Left ventricle myocardium inferior (tissue), 1 donor: ENCODE measurements around the gene PIGC. TPM values are rescaled to one million over a fixed set of nuclear protein-coding genes. Genes with fewer than 3 reads are reported as not detected.

ENCODE experiments used
- DNase-seq: peaks from one replicate; pipeline ENCODE4 v3.0.0-alpha.2; 2020
- H3K27ac ChIP-seq: fragments of 200-600 bp; replicated peaks from 2 replicates; pipeline ENCODE4 v1.8.0; 2021
- H3K27me3 ChIP-seq: fragments of 200-600 bp; 2 replicates; pipeline ENCODE4 v1.8.0; 2021; ENCODE audit warnings: low read depth
- H3K36me3 ChIP-seq: fragments of 200-600 bp; 2 replicates; pipeline ENCODE4 v1.8.0; 2021
- H3K4me1 ChIP-seq: fragments of 200-600 bp; 2 replicates; pipeline ENCODE4 v1.8.0; 2021
- H3K4me3 ChIP-seq: fragments of 200-600 bp; 2 replicates; pipeline ENCODE4 v1.8.0; 2021; ENCODE audit warnings: mild to moderate bottlenecking, moderate library complexity
- H3K9me3 ChIP-seq: fragments of 200-600 bp; replicated peaks from 2 replicates; pipeline ENCODE4 v1.8.0; 2021
- intact Hi-C: fragments of 100-400 bp; cut with micrococcal nuclease; formaldehyde crosslinking; loops from one replicate; pipeline ENCODE4 v1.11.0; 2022
- total RNA-seq: library from RNA; stranded (reverse); fragmentation: NEBNext Ultra II Directional; extraction: Animal tissue kit (Norgen Biotek cat#: 25700); gene quantifications from one replicate; pipeline ENCODE4 v1.2.1, GENCODE V29; 2021
- TF ChIP-seq, protein P1 (sequence below): fragments of 200-600 bp; IDR thresholded peaks from 2 replicates; pipeline ENCODE4 v1.8.0; 2021; ENCODE audit warnings: antibody characterized with exemption, mild to moderate bottlenecking, borderline replicate concordance
- donor health status: DM: no; HTN: yes; CAD: no; lungs with severe emphysema.

Gene PIGC
- total RNA-seq, 1 donor from 2014 or later, result 15.4 TPM

DNA sequence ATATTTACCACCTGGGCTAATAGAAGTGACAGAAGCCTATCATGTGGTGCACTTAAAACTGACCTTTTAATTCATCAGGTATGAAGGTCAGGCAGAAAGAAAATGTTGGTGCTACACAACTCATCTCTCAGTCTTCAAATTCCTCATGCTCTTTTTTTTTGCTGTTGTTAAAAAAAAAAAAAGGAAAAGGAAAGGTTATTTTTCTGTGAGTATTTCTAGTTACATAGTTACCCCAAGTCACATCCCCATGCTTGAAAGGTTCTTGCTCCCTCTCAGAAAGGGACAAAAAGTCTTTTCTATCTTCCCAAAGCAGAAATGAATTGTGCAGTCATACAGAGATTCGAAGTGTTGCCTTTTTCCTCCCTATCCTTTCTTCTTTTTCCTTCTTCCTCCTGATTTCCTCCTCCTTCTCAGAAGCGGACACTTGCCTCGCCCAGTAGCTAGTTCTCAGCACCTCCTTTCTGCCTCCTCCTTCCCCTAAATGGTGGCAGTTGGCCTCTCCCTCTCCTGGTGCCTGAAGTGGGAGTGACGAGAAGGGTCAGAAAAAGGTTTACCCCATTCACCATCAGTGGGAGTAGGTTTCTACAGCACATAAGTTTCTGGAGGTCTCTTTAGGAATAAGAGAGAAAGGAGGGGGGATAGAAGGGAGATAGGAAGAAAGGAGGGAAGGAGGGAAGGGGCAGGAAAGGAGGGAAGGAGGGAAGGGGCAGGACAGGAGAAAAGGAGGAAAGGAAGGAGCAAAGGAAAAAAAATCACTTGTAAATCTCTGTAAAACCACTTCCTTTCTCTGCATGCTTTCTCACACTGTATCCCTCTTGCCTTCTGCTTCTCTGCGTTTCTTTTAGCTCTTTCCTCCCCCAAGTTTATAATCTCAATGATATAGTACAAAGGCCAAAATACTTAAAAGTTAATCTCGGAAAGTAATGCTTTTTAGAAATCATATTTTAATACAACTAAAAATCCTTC lies 43.8 kb downstream of the PIGC start:
- Histone ChIP-seq H3K27me3 (no peaks in the 10 kb centered on the region), H3K9me3 (no peaks in the 10 kb centered on the region), H3K27ac (peak overlapping the region; percentile 80), H3K36me3 (no peaks in the 10 kb centered on the region), H3K4me1 (peaks cover 55% of the 10 kb centered on the region), H3K4me3 (no peak overlapping the region)
- intact Hi-C loops, result loop anchor here (10.0 kb wide), 1 partner anchor 315 kb away; no protein-coding TSS in a partner anchor
- TF ChIP-seq, protein P1, sequence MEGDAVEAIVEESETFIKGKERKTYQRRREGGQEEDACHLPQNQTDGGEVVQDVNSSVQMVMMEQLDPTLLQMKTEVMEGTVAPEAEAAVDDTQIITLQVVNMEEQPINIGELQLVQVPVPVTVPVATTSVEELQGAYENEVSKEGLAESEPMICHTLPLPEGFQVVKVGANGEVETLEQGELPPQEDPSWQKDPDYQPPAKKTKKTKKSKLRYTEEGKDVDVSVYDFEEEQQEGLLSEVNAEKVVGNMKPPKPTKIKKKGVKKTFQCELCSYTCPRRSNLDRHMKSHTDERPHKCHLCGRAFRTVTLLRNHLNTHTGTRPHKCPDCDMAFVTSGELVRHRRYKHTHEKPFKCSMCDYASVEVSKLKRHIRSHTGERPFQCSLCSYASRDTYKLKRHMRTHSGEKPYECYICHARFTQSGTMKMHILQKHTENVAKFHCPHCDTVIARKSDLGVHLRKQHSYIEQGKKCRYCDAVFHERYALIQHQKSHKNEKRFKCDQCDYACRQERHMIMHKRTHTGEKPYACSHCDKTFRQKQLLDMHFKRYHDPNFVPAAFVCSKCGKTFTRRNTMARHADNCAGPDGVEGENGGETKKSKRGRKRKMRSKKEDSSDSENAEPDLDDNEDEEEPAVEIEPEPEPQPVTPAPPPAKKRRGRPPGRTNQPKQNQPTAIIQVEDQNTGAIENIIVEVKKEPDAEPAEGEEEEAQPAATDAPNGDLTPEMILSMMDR, result no peak
- DNase-seq, result no peak

DNA sequence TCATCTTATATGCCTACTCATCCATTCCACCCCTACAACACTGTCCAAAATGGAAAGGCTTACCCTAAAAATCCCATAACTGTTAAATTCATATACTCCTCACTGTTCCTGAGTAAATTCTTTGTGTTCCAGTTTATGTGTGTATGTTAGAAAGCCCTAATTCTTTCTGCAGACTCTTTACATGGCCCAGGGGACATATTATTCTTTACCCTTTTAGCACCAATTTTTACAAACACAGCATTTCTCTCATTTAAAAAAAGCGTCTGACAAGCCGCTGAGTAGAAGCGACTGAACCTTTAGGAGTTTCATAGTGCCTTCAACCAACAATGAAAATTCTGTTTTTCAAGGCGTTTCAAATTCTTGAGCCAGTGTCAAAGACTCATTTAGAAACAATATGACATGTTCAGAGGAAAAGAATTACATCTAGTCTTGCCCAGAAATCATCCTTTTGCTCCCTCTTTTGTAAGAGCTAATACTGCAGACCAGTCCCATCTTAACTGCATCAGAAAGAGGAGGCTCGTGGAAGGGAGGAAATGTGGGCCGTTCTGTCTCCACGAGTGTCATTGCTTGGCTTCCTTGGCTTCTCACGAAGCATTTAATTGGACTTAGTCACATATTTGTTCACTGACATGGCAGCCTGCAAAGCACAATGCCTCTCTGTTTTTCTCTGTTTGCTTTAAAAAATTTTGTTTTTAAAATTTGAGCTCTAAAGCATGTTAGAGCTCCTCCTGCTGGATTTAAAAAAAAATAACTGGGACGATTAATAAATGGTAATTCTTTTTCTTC lies 44.7 kb downstream of the PIGC start:
- peak overlapping the region; percentile 28 for H3K4me3 ChIP-seq
- no peaks in the 10 kb centered on the region for H3K27me3 ChIP-seq
- intact Hi-C loops, result no loop called here
- H3K4me1 ChIP-seq, result peaks cover 62% of the 10 kb centered on the region
- no peaks in the 10 kb centered on the region for H3K36me3 ChIP-seq
- H3K9me3 ChIP-seq, result no peaks in the 10 kb centered on the region
- TF ChIP-seq, protein P1, result peak; percentile 70
- peak; percentile 34 for DNase-seq
- peak overlapping the region; percentile 80 for H3K27ac ChIP-seq

DNA sequence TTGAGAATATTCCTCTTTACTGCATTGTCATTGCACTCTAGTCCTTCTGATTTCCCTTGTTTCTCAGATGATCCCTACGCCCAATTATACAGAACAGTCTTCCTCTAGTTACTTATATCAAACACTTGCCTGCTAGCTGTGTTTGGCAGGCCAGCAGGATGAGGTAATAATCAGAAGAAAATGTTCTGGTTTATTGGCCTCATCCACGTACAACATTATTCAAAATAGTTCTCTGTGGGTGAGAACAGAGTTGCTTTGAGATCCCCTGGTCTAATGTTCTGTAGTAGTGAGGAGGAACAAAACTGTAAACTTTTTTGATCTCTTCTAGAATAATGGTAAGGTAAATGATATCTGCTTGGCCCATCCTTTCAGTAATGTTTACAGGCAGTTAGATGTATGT lies 45.7 kb downstream of the PIGC start:
- intact Hi-C loops, result no loop called here
- Histone ChIP-seq H3K36me3 (no peaks in the 10 kb centered on the region), H3K9me3 (no peaks in the 10 kb centered on the region), H3K4me1 (peaks cover 71% of the 10 kb centered on the region), H3K27me3 (no peaks in the 10 kb centered on the region), H3K27ac (peak overlapping the region; percentile 80), H3K4me3 (no peak overlapping the region)
- DNase-seq, result no peak
- TF ChIP-seq, protein P1, result no peak

DNA sequence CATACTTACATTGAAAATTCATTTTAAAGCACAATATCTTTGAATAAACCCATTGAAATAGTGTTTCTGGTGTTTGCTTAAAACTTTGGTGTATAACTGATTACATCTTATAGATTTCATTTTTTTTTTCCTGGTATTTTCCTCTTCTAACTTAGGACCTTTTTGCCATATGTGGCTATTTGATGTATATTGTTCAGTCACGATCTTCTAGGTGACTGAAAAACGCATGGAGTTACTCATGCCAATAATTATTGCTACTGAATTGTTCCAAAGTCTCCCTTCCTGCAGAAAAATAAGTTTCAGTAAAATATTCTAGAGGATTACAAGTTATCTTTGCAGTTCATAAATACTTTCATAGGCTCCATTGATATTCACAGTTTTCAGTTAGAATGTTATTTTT lies 46.2 kb downstream of the PIGC start:
- Histone ChIP-seq H3K4me3 (no peak overlapping the region), H3K9me3 (no peaks in the 10 kb centered on the region), H3K27ac (peak overlapping the region; percentile 80), H3K27me3 (no peaks in the 10 kb centered on the region), H3K36me3 (no peaks in the 10 kb centered on the region), H3K4me1 (peaks cover 71% of the 10 kb centered on the region)
- TF ChIP-seq, protein P1, result no peak
- intact Hi-C loops, result no loop called here
- DNase-seq, result no peak

DNA sequence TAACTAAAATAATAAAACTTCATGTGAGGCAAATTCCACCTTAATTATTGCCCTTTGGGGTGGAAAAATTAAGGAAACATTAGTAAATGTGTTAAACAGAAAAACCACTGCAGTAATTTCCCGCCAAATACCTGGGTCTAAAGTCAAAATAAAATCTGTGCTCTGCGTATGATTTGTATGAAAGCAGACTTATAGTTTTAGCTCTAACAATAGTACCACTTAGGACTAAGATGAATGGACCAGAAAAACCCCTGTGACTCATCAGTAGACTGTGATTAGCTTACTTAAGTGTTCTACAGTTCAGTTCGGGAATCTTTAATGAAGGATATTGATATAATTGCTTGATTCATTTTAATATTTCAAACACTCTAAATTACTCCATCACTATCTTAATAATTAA lies 46.6 kb downstream of the PIGC start:
- peak overlapping the region; percentile 80 for H3K27ac ChIP-seq
- H3K4me1 ChIP-seq, result peaks cover 68% of the 10 kb centered on the region
- H3K36me3 ChIP-seq, result no peaks in the 10 kb centered on the region
- H3K27me3 ChIP-seq, result no peaks in the 10 kb centered on the region
- H3K9me3 ChIP-seq, result no peaks in the 10 kb centered on the region
- intact Hi-C loops, result no loop called here
- TF ChIP-seq, protein P1, result no peak
- no peak overlapping the region for H3K4me3 ChIP-seq
- DNase-seq, result no peak
